ENCODE results near the gene SLC11A2.

- TF ChIP-seq POLR2A (IDR thresholded peaks at IDR 0.05; ENCODE audit: low read length) (no peak), GATA1 (IDR thresholded peaks at IDR 0.05; ENCODE audit: low read depth, low read length) (no peak)
These were observed 88.5 kb downstream of the SLC11A2 start for GRCh38 chr12:50937653-50938052.
